Measurements from ENCODE around the gene TPD52L1. TPM values are rescaled to one million over a fixed set of nuclear protein-coding genes. Genes with fewer than 3 reads are reported as not detected.

Gene TPD52L1
- total RNA-seq, 2 donors from 2014 or later, result 24.9 to 39.1 TPM

GRCh38 chr6:125251516-125252220 lies 98.1 kb downstream of the TPD52L1 start:
- 71 to 75% methylated on average over 6 of the region's 6 CpGs for WGBS, 2 experiments (ENCODE audit: insufficient coverage in 1 of 2, insufficient read length in 1 of 2)
- no peak overlapping the region for H3K27ac ChIP-seq (ENCODE audit: low read depth, low read length)

DNA sequence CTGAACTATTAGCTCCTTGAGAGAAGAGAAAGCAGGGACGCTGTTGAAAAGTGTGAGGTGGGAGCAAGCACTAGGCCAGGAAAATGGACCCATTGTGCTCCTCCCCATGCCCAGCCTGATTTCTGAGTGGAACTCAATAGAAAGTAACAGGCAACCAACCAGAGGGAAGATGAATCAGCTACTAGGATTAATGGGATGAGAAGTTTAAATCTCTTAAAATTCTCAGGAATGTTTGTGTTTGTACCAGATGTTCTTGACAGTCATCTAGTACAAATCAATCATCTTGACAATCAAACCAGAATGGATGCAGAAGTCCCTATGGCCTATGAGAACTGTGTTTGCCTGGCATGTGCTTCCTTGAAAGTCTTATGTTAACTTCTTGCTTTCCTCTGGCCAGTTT lies 99.3 kb downstream of the TPD52L1 start:
- Histone ChIP-seq H3K27ac (ENCODE audit: low read depth, low read length) (no peak overlapping the region), H3K27me3 (ENCODE audit: control insufficient read depth, insufficient read depth, low read length, poor library complexity, severe bottlenecking) (no peaks in the 10 kb centered on the region), H3K9me3 (ENCODE audit: control insufficient read depth, low read length) (no peaks in the 10 kb centered on the region), H3K9ac (ENCODE audit: extremely low read depth, low read length, poor library complexity, severe bottlenecking) (no peak overlapping the region), H3K4me3 (ENCODE audit: low read length) (no peak overlapping the region), H3K36me3 (ENCODE audit: control insufficient read depth, insufficient read depth, low read length) (no peaks in the 10 kb centered on the region), H3K4me1 (ENCODE audit: control insufficient read depth, insufficient read depth, low read length) (no peaks in the 10 kb centered on the region)
- H3K4me1 Mint-ChIP-seq, result peaks cover 9% of the 10 kb centered on the region
- no peak for DNase-seq
- no peaks in the 10 kb centered on the region for H3K36me3 Mint-ChIP-seq (ENCODE audit: low read depth)
- WGBS, 2 experiments (ENCODE audit: insufficient coverage in 1 of 2, insufficient read length in 1 of 2), result 67 to 78% methylated on average over 1 of the region's 1 CpG
- H3K27ac Mint-ChIP-seq, result no peak overlapping the region
- no peaks in the 10 kb centered on the region for H3K27me3 Mint-ChIP-seq (ENCODE audit: insufficient read depth)
- H3K9me3 Mint-ChIP-seq, result no peaks in the 10 kb centered on the region
- no peak overlapping the region for H3K4me3 Mint-ChIP-seq
- TF ChIP-seq, protein P1, sequence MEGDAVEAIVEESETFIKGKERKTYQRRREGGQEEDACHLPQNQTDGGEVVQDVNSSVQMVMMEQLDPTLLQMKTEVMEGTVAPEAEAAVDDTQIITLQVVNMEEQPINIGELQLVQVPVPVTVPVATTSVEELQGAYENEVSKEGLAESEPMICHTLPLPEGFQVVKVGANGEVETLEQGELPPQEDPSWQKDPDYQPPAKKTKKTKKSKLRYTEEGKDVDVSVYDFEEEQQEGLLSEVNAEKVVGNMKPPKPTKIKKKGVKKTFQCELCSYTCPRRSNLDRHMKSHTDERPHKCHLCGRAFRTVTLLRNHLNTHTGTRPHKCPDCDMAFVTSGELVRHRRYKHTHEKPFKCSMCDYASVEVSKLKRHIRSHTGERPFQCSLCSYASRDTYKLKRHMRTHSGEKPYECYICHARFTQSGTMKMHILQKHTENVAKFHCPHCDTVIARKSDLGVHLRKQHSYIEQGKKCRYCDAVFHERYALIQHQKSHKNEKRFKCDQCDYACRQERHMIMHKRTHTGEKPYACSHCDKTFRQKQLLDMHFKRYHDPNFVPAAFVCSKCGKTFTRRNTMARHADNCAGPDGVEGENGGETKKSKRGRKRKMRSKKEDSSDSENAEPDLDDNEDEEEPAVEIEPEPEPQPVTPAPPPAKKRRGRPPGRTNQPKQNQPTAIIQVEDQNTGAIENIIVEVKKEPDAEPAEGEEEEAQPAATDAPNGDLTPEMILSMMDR (conservative IDR thresholded peaks at IDR 0.05), result no peak

More at GRCh38 chr6:125251516-125252220, 98.1 kb downstream of the TPD52L1 start:
- no peaks in the 10 kb centered on the region for H3K27me3 ChIP-seq (ENCODE audit: control insufficient read depth, insufficient read depth, low read length, poor library complexity, severe bottlenecking)
- no peaks in the 10 kb centered on the region for H3K27me3 Mint-ChIP-seq (ENCODE audit: insufficient read depth)
- TF ChIP-seq, protein P1 (conservative IDR thresholded peaks at IDR 0.05), result no peak
- H3K4me1 Mint-ChIP-seq, result peaks cover 9% of the 10 kb centered on the region
- H3K4me3 Mint-ChIP-seq, result no peak overlapping the region
- H3K9ac ChIP-seq (ENCODE audit: extremely low read depth, low read length, poor library complexity, severe bottlenecking), result no peak overlapping the region
- no peaks in the 10 kb centered on the region for H3K36me3 Mint-ChIP-seq (ENCODE audit: low read depth)
- DNase-seq, result peak; percentile 59
- H3K4me1 ChIP-seq (ENCODE audit: control insufficient read depth, insufficient read depth, low read length), result no peaks in the 10 kb centered on the region
- H3K9me3 ChIP-seq (ENCODE audit: control insufficient read depth, low read length), result no peaks in the 10 kb centered on the region
- H3K36me3 ChIP-seq (ENCODE audit: control insufficient read depth, insufficient read depth, low read length), result no peaks in the 10 kb centered on the region
- H3K9me3 Mint-ChIP-seq, result no peaks in the 10 kb centered on the region
- H3K27ac Mint-ChIP-seq, result peak overlapping the region; percentile 64
- H3K4me3 ChIP-seq (ENCODE audit: low read length), result no peak overlapping the region

GRCh38 chr6:125253881-125254280 lies 100.3 kb downstream of the TPD52L1 start:
- Histone ChIP-seq H3K9me3 (ENCODE audit: control insufficient read depth, low read length) (no peaks in the 10 kb centered on the region), H3K36me3 (ENCODE audit: control insufficient read depth, insufficient read depth, low read length) (no peaks in the 10 kb centered on the region), H3K27me3 (ENCODE audit: control insufficient read depth, insufficient read depth, low read length, poor library complexity, severe bottlenecking) (no peaks in the 10 kb centered on the region), H3K4me1 (ENCODE audit: control insufficient read depth, insufficient read depth, low read length) (no peaks in the 10 kb centered on the region), H3K4me3 (ENCODE audit: low read length) (no peak overlapping the region), H3K9ac (ENCODE audit: extremely low read depth, low read length, poor library complexity, severe bottlenecking) (no peak overlapping the region), H3K27ac (ENCODE audit: low read depth, low read length) (no peak overlapping the region)
- Mint-ChIP-seq H3K4me1 (peaks cover 9% of the 10 kb centered on the region), H3K36me3 (ENCODE audit: low read depth) (no peaks in the 10 kb centered on the region), H3K4me3 (no peak overlapping the region), H3K27ac (no peak overlapping the region), H3K27me3 (ENCODE audit: insufficient read depth) (no peaks in the 10 kb centered on the region), H3K9me3 (no peaks in the 10 kb centered on the region)
- TF ChIP-seq, protein P1 (conservative IDR thresholded peaks at IDR 0.05), result no peak
- 96 to 100% methylated on average over 2 of the region's 2 CpGs for WGBS, 2 experiments (ENCODE audit: insufficient coverage in 1 of 2, insufficient read length in 1 of 2)
- DNase-seq, result no peak
